Activated T-helper 17 cell treated with anti-CD3 and anti-CD28 coated beads, Interleukin-2, amount 50 U/mL, for 72 hours (primary cell): ENCODE results near the gene PERM1. TPM values are rescaled to one million over a fixed set of nuclear protein-coding genes. Genes with fewer than 3 reads are reported as not detected.

Experiments
- ATAC-seq: fragments of 150-1000 bp; cut with Tn5 transposase; replicated peaks from 2 replicates; pipeline ENCODE4 v1.10.0; 2021; ENCODE audit warnings: mild to moderate bottlenecking, moderate library complexity
- H3K27ac Mint-ChIP-seq: one replicate; pipeline ENCODE4 v1.8.0; 2022; ENCODE audit warnings: mixed read lengths
- H3K27me3 Mint-ChIP-seq: one replicate; pipeline ENCODE4 v1.8.0; 2022; ENCODE audit warnings: mixed read lengths
- H3K36me3 Mint-ChIP-seq: one replicate; pipeline ENCODE4 v1.8.0; 2022; ENCODE audit warnings: low read depth, mild to moderate bottlenecking, mixed read lengths
- H3K4me1 Mint-ChIP-seq: one replicate; pipeline ENCODE4 v1.8.0; 2022; ENCODE audit warnings: mixed read lengths
- H3K4me3 Mint-ChIP-seq: one replicate; pipeline ENCODE4 v1.8.0; 2022; ENCODE audit warnings: mild to moderate bottlenecking, mixed read lengths
- H3K9me3 Mint-ChIP-seq: one replicate; pipeline ENCODE4 v1.8.0; 2022; ENCODE audit warnings: mixed read lengths
- total RNA-seq, 2 donors: library from RNA; stranded (reverse); gene quantifications; one replicate each; pipeline ENCODE4 v1.2.3, GENCODE V29; 2022

PERM1 gene
- total RNA-seq, 2 donors from 2014 or later: not detected

- Mint-ChIP-seq H3K4me1 (peaks cover 11% of the 10 kb centered on the region), H3K9me3 (no peaks in the 10 kb centered on the region), H3K4me3 (no peak overlapping the region), H3K27ac (no peak overlapping the region), H3K27me3 (peaks cover 17% of the 10 kb centered on the region), H3K36me3 (peaks cover 4% of the 10 kb centered on the region)
- ATAC-seq: no peak
Measured at GRCh38 chr1:1006305-1007159, 24.6 kb upstream of the PERM1 start.

DNA sequence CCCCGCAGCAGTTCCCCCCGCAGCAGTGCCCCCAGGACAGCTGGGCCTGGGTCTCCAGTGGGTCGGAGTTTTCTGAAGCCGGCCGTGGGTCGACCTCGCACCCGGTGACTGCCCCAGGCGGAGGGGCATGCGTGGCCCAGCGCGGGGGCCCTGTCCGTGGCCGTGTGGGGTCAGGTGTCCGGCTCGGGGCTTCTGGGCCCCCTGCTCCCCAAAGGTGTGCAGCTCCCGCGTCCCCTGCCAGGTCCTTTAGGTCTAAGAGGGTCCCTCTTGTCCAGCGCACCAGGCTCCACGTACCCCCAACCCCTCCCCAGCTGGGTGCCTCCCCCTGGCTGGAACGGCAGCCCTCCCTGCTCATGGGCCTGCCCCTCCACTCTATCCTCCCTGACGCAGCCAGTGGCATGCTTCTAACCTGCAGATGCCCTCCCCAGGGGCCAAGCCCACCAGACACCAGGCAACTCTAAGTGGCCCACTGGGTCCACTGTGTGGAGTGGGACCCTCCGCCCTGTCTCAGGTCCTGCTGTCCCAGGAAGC, 23.9 kb upstream of the PERM1 start:
- Mint-ChIP-seq H3K4me1 (peaks cover 11% of the 10 kb centered on the region), H3K27me3 (peaks cover 17% of the 10 kb centered on the region), H3K9me3 (no peaks in the 10 kb centered on the region), H3K27ac (no peak overlapping the region), H3K36me3 (peaks cover 4% of the 10 kb centered on the region), H3K4me3 (no peak overlapping the region)
- no peak for ATAC-seq

DNA sequence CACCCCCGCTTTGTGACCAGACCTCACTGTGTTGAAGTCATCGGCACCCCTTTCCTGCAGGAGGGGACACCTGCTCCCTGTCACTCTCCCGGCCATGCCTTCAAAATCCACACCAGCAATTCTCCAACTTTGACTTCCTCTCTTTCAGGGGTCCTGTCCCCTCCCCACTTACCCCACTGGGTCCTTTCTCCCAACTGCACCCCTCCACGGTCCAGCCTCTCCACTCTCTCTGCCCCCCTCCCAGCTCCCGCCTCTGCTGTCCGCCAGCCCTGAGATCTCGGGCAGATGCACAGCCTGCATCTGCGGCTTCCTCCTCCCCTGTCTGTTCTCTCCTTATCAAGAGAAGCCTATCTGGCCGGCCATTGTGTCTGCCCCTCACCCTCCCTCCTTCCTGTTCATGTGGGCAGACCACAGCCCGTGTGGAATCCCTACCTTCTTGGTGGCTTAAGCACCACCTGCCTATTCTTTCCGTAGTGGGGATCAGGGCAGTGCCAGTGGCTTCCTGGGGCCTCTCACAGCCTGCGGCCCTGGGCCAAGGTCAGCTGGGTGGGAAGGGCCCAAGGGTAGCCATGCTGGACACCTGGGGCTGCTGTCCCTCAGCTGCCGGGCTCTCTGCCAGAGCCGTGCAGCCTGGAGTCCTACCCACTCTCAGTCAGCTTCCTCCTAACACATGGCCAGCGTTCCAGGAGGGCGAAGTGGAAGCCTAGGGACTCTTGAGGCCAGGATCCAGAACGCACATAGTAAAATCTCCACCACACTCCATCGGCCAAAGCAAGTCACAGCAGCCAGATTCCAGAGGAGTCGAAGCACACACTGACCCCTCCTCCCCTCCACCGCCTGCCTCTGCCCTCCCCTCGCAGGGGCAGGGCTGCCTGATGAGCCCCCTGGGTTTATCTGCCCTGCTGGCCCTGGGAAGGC, 23.1 kb upstream of the PERM1 start:
- Mint-ChIP-seq H3K27me3 (peaks cover 17% of the 10 kb centered on the region), H3K27ac (no peak overlapping the region), H3K4me1 (peaks cover 11% of the 10 kb centered on the region), H3K4me3 (peak overlapping the region; percentile 36), H3K9me3 (no peaks in the 10 kb centered on the region), H3K36me3 (peaks cover 4% of the 10 kb centered on the region)
- ATAC-seq: no peak

DNA sequence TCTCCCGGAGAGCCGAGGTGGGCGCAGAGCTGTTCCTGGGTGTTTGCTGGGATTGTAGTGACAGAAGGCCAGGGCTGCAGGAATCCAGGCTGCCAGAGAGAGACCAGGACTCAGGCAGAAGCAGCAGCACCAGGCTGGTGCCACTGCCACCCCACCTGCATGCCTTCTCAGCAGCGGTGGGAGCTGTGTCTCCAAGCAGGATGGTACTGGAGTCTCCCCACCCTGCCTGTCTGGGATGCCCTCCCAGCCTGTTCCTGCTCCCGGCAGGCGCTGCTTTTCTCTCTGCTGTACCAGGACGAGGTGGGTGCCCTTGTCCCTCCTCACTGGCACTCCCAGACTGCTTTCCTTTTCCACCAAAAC, 22.5 kb upstream of the PERM1 start:
- peaks cover 17% of the 10 kb centered on the region for H3K27me3 Mint-ChIP-seq
- no peak overlapping the region for H3K4me3 Mint-ChIP-seq
- ATAC-seq: no peak
- no peaks in the 10 kb centered on the region for H3K9me3 Mint-ChIP-seq
- H3K27ac Mint-ChIP-seq: no peak overlapping the region
- H3K4me1 Mint-ChIP-seq: peaks cover 11% of the 10 kb centered on the region
- peaks cover 4% of the 10 kb centered on the region for H3K36me3 Mint-ChIP-seq

GRCh38 chr1:1003618-1004419, 21.9 kb upstream of the PERM1 start:
- ATAC-seq: no peak
- H3K27me3 Mint-ChIP-seq: peaks cover 17% of the 10 kb centered on the region
- peaks cover 7% of the 10 kb centered on the region for H3K4me1 Mint-ChIP-seq

GRCh38 chr1:1001057-1001783, 19.3 kb upstream of the PERM1 start:
- Mint-ChIP-seq H3K4me1 (peaks cover 7% of the 10 kb centered on the region), H3K4me3 (peak overlapping the region; percentile 50), H3K36me3 (peaks cover 4% of the 10 kb centered on the region), H3K27ac (no peak overlapping the region), H3K27me3 (peaks cover 22% of the 10 kb centered on the region), H3K9me3 (no peaks in the 10 kb centered on the region)
- peak; percentile 5 for ATAC-seq

More at GRCh38 chr1:1003618-1004419, 21.9 kb upstream of the PERM1 start:
- Mint-ChIP-seq H3K9me3 (no peaks in the 10 kb centered on the region), H3K36me3 (peaks cover 4% of the 10 kb centered on the region), H3K4me3 (no peak overlapping the region), H3K27ac (no peak overlapping the region)

- H3K9me3 Mint-ChIP-seq: no peaks in the 10 kb centered on the region
- H3K4me1 Mint-ChIP-seq: peaks cover 7% of the 10 kb centered on the region
- H3K27me3 Mint-ChIP-seq: peaks cover 25% of the 10 kb centered on the region
- H3K4me3 Mint-ChIP-seq: peak overlapping the region; percentile 50
- no peak for ATAC-seq
- peaks cover 4% of the 10 kb centered on the region for H3K36me3 Mint-ChIP-seq
- H3K27ac Mint-ChIP-seq: no peak overlapping the region
Measured at GRCh38 chr1:1000357-1001056, 18.6 kb upstream of the PERM1 start.

- no peak within 1 kb of the TSS for H3K27ac Mint-ChIP-seq
- peak; percentile 47 for ATAC-seq
- H3K27me3 Mint-ChIP-seq: peaks cover 26% of the 10 kb centered on the region
- H3K9me3 Mint-ChIP-seq: no peaks in the 10 kb centered on the region
- H3K4me1 Mint-ChIP-seq: peaks cover 2% of the 10 kb centered on the region
- peak within 1 kb of the TSS; percentile 50 for H3K4me3 Mint-ChIP-seq
- H3K36me3 Mint-ChIP-seq: no peaks in the 10 kb centered on the region
Measured at GRCh38 chr1:999725-1000356, 17.9 kb upstream of the PERM1 start, which contains the start of gene HES4. HES4 (minus strand) TSS chr1:1000097; CDS start chr1:999973, 124 bp downstream.

- Mint-ChIP-seq H3K27me3 (peaks cover 25% of the 10 kb centered on the region), H3K36me3 (no peaks in the 10 kb centered on the region), H3K27ac (no peak overlapping the region), H3K4me3 (no peak overlapping the region), H3K9me3 (no peaks in the 10 kb centered on the region), H3K4me1 (no peaks in the 10 kb centered on the region)
- peak; percentile 32 for ATAC-seq
Measured at GRCh38 chr1:998995-999724, 17.3 kb upstream of the PERM1 start.

- Mint-ChIP-seq H3K9me3 (no peaks in the 10 kb centered on the region), H3K27ac (no peak overlapping the region), H3K4me1 (no peaks in the 10 kb centered on the region), H3K4me3 (no peak overlapping the region), H3K27me3 (peaks cover 25% of the 10 kb centered on the region), H3K36me3 (no peaks in the 10 kb centered on the region)
- no peak for ATAC-seq
Measured at GRCh38 chr1:998745-998994, 16.8 kb upstream of the PERM1 start.

DNA sequence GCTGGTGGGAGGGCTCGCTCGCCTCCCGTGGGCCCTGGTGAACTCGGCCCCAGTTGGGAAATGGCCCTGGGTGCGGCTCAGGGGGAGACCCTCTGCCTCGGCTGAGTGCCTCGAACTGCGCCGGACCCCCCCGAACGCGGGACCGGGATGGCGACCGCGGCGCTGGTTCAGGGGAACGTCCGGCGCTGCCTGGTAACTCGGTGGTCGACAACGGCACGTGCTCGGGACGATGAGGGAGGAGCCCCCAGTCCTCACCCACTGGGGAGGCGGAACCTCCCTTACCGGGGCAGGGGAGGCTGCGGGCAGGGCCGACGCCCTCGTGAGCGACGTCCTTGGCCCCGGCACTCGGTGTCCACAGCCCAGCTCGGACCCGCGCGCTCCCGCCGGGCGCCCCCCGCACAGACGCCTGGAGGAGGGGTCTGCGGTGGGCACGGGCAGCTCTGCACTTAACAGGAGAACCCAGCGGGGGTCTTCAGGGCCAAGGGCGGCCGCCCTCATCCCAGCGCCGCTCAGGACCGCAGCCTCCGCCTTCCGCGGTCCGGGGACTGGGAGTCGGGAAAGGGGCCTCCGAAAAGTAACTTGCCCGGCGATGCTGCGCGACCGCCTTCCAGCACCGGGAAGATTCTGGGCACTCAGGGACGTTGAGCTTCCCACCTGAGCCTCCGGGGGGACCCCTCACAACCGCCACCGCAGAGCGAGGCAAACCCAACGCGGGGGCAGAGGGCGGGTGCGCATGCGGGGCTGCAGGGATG, 16.3 kb upstream of the PERM1 start:
- ATAC-seq: no peak
- Mint-ChIP-seq H3K36me3 (no peaks in the 10 kb centered on the region), H3K27me3 (peaks cover 22% of the 10 kb centered on the region), H3K4me1 (no peaks in the 10 kb centered on the region), H3K27ac (no peak overlapping the region), H3K9me3 (no peaks in the 10 kb centered on the region), H3K4me3 (no peak overlapping the region)

- H3K36me3 Mint-ChIP-seq: no peaks in the 10 kb centered on the region
- peaks cover 20% of the 10 kb centered on the region for H3K27me3 Mint-ChIP-seq
- no peak for ATAC-seq
- H3K4me1 Mint-ChIP-seq: peaks cover under 1% of the 10 kb centered on the region
- H3K4me3 Mint-ChIP-seq: peak overlapping the region; percentile 12
- H3K9me3 Mint-ChIP-seq: no peaks in the 10 kb centered on the region
- H3K27ac Mint-ChIP-seq: no peak overlapping the region
Measured at GRCh38 chr1:997713-997992, 15.8 kb upstream of the PERM1 start.
